OCI-M2 (cell line): ENCODE measurements around the gene AHRR.
"Not testable (repeated sequence)": the region's sequence is repeated elsewhere in the genome, so short reads cannot be mapped to it uniquely, and the experiment has no call there.

Experiments
- DNase-seq: peaks from one replicate; lab custom pipeline; 2025; ENCODE audit not compliant: unreplicated experiment; lab: John Stamatoyannopoulos, UW

AHRR gene

GRCh38 chr5:364497-364896 is 43.0 kb downstream of the AHRR start:
- DNase-seq = no peak

DNA sequence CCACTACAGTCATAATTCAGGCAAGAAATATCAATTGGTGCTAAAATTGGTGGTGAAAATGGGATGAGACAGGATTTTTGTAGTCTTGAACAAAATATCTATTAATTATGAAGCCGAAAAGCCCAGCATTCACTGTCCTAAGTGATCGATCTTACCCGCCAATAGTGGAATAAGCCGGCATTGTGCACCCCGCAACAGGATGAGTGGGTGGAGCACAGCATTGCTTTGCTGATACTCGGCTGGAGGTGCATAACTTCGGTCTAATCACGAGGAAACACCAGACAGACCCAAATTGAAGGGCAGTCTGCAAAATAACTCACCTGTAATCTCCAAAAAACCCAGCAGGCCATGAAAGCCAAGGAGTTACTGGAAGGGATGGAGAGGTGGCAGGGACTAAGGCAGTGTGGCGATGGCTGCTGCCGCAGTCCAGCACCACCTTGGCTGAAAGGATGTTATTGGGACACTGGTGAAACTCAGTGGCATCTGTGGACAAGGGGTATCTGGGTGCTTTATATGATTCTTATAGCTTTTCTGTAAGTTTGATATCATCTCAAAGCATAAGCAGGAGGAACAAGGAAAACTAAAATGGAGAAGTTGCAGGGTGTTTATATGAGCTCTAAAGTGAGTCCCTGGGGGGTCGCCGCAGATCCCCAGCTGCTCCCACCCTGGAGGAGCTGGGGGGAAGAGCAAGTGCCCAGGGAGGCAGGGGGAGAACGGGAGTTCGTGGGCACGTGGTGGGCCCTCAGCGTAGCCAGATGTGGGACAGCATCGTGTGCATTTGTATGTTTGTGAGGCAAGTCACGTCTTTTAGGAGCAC is 45.2 kb downstream of the AHRR start:
- no peak for DNase-seq

GRCh38 chr5:367358-368130 is 46.0 kb downstream of the AHRR start:
- DNase-seq = no peak

- no peak for DNase-seq
These were observed 46.9 kb downstream of the AHRR start for GRCh38 chr5:368183-369084.

- DNase-seq = no peak
These were observed 47.8 kb downstream of the AHRR start for GRCh38 chr5:369151-369868.

- not testable (repeated sequence) for DNase-seq
These were observed 48.3 kb downstream of the AHRR start for GRCh38 chr5:369869-370236.

- DNase-seq = no peak
These were observed 48.9 kb downstream of the AHRR start for GRCh38 chr5:370311-370958.

DNA sequence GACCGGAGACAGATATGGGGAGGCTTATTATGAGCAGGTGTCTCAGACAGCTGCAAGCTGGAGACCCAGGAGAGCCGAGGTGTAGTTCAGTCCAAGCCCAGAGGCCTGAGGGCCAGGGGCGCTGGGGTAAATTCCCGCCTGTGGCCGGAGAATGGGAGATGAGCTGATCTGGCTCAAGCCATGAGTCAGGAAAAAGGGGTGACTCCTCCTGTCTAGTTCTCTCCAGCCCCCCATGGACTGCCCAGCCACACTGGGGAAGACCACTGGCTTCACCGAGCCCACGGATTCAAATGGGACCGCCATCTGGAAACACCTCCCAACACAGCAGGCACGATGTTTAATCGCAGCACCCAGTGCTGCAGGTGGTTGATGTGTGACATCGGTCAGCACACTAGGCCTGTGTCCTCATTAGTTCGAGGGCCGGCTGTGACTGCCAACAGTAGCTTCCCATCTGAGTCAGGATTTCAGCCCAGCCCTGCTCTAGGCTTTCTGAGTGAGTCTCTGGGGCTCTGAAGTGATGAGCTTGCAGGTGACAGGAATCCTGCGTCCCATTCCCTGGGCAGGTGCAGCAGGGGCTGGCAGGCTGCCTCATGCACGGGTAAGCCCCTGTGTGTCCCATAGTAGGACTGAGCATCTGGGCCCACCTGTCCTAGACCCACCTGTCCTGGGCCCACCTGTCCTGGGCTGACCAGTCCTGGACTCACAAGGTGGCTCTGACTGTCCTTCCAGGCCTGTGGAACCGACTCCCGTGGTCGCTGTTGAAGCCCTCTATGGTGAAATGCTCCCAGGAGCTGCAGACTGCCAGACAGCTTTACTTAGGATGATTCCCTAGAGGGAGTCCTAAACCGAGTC is 49.7 kb downstream of the AHRR start:
- DNase-seq = no peak

GRCh38 chr5:371811-372555 is 50.5 kb downstream of the AHRR start:
- no peak for DNase-seq

DNA sequence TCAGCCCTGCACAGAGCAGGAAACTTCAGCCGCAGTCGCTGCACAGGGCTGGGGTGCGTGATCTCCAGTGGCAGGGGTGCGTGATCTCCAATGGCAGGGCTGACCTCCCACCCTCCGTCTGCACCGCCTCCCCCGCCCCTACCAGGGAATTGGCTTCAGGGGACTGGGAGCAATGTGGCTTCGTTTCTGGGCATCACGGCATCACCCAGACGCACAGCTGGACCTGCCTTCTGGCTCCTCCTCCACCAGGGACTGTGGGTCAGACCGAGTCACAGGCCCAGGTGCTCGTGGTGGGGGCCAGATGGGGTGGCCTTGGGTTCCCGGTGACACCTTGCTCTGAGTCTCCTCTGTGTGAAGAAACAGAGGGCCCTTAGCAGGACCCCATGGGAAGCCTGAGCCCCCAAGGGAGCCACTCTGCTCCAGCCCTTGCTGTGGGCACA is 51.1 kb downstream of the AHRR start:
- DNase-seq = no peak

- DNase-seq = no peak
These were observed 51.6 kb downstream of the AHRR start for GRCh38 chr5:372996-373709.

GRCh38 chr5:373710-374602 is 52.4 kb downstream of the AHRR start:
- DNase-seq = no peak

DNA sequence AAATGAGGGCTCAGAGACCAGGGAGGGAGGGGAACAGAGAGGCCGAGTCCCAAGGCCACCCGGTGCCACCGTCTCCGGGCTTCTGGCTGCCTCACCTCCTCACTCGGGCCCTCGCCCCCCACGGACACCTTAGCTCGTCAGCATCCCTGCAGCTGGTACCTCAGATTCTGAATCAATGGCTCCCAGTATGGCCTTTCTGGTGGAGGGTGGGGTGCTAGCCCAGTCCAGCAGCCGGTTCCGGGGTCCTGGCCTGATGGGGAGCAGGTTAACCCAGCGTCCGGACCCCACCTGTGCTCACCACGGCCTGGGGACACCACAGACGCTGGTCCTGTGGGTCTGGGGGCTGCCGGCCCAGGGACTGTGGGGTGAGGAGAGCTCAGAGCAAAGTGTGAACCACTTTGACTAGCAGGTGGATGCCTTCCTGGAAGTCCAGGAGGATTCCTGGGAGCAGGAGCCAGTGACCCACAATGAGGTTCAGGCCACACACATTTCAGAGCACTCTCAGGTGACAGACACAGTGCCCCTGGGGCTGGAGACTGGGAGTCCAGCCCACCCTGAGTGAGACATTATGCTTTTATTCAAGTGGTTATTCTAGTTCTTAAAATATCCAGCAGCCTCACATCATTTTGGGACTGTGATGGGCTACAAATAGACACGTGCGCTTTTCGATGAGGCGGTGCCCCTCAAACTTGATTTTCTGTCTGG is 53.3 kb downstream of the AHRR start:
- no peak for DNase-seq

DNA sequence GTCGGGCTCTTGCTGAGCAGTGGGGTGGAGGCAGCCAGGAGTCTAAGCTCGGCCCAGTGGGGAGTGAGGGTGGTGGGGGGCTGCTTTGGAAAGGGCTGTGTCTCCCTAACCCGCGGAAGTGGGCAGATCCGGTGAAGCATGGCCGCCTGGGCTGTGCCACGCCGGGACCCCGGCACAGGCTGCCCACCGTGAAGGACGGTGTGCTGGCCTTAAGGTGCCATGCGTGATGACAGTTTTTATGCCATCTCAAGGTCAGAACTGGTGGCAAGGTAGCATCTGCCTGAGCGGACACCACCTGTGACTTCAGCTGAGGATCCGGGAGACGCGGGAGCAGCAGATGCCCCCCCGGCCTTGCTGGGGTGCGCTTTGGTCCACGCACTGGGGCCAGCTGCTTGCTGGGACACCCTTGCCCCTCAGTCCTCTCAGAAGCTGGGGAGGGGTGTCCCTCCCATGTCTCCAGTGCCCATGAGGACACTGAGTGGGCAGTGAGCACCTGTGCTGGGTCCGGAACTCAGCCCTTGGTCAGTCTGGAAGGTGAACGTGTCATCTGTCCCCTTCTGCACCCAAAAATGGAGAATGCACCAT is 53.9 kb downstream of the AHRR start:
- DNase-seq = no peak

DNA sequence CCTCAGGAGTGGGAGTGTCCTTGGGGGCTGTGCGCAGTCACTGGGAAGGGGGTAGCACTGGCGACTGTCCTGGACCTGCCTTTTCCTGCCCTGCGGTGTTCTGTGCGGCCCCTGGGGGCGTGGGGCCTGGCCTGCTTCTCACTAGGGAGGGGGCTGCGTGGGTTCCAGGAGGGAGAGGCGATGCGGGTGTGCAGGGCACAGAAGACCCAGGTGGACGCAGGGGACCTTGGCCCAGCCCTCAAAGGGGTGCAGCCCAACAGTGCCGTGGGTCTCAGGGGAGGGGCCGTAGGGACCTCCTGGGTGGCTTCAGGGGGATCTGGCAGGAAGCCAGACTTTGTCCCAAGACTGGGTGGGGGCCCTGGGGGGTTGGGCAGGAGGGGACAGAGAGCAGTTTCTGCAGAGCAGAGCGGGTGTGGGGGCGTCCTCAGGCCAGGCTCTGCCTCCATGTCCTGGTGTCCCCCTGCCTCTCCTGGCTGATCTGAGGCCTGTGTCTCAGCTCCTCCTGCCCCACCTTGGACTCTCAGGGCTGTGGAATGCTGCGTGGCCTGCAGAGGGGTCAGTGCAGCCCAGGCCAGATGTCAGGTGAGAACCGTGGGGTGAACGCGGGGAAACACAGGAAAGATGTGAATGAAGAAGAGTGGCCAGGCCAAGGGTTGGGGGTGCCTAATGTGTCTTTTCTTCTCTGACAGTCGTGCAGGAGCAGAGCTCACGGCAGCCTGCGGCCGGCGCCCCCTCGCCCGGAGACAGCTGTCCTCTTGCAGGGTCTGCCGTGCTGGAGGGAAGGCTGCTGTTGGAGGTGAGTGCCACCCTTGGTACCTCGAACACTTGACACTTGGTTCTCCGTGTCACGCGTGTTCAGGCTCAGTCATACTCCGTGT is 54.6 kb downstream of the AHRR start:
- DNase-seq = no peak
